Gastrocnemius medialis (tissue), 4 donors: ENCODE measurements around the gene FNTB. TPM values are rescaled to one million over a fixed set of nuclear protein-coding genes. Genes with fewer than 3 reads are reported as not detected.

Experiments
- ATAC-seq, 2 donors: fragments of 150-250 bp; one replicate each; pipeline ENCODE4 v1.9.1; 2016
- DNase-seq, 2 donors: peaks; one replicate each; pipeline ENCODE4 v3.0.0-alpha.2; 2019
- H3K27ac ChIP-seq, 4 donors: fragments of 200-600 bp; sonication (generic); 1 replicate in 1 of 4; 2 replicates in 3 of 4; pipeline ENCODE4 v1.5.1; 2016 to 2018; ENCODE audit warnings: mild to moderate bottlenecking in 2 of 4, moderate library complexity in 1 of 4
- H3K27me3 ChIP-seq, 3 donors: fragments of 200-600 bp; sonication (generic) in 2 of 3; 1 replicate in 1 of 3; 2 replicates in 2 of 3; pipeline versions ENCODE4 v1.5.1 to v1.6.0; 2016 to 2019; ENCODE audit warnings: mild to moderate bottlenecking in 1 of 3, moderate library complexity in 1 of 3
- H3K36me3 ChIP-seq, 2 donors: fragments of 200-600 bp; sonication (generic) in 1 of 2; one replicate each; pipeline ENCODE4 v1.5.1; 2017 to 2018
- H3K4me1 ChIP-seq, 2 donors: fragments of 200-600 bp; sonication (generic) in 1 of 2; one replicate each; pipeline ENCODE4 v1.5.1; 2016 to 2017; ENCODE audit warnings: mild to moderate bottlenecking in 2 of 2
- H3K4me3 ChIP-seq, 4 donors: fragments of 200-600 bp; sonication (generic) in 3 of 4; 1 replicate in 1 of 4; 2 replicates in 3 of 4; pipeline ENCODE4 v1.5.1; 2016 to 2019; ENCODE audit warnings: mild to moderate bottlenecking in 2 of 4
- H3K9me3 ChIP-seq, 3 donors: fragments of 200-600 bp; sonication (generic) in 2 of 3; 1 replicate in 1 of 3; 2 replicates in 2 of 3; pipeline ENCODE4 v1.5.1; 2016 to 2019
- POLR2A ChIP-seq, 2 donors: fragments of 450-650 bp; IDR thresholded peaks; one replicate each; pipeline ENCODE4 v1.6.1; 2017; ENCODE audit warnings: antibody characterized with exemption in 2 of 2, mild to moderate bottlenecking in 2 of 2, moderate library complexity in 2 of 2
- in situ Hi-C, 4 donors: fragments of 200-750 bp; cut with MboI; loops; one replicate each; pipeline versions ENCODE4 v1.15.0 to v1.8.0; 2017; ENCODE audit warnings: low sequenced_read_pairs in 4 of 4
- intact Hi-C: fragments of 100-400 bp; cut with DNase I; formaldehyde crosslinking; loops from one replicate; pipeline ENCODE4 v1.15.1; 2023; ENCODE audit warnings: low total_unique reads
- total RNA-seq, 4 donors: library from RNA; depleted of rRNA; stranded (reverse); fragments of >200 nt; gene quantifications; one replicate each; pipeline versions ENCODE4 v1.1.0 to v1.2.3, GENCODE V29; 2016
- TF ChIP-seq, protein P1 (sequence below), 5 experiments: fragments of 450-650 bp in 3 of 5; fragments of 200-600 bp in 2 of 5; sonication (generic) in 2 of 5; IDR thresholded peaks in 4 of 5; conservative IDR thresholded peaks in 1 of 5; 1 replicate in 4 of 5; 2 replicates in 1 of 5; pipeline ENCODE4 v1.5.1; 2016 to 2019; ENCODE audit warnings: antibody characterized with exemption in 5 of 5, mild to moderate bottlenecking in 3 of 5, moderate library complexity in 3 of 5

FNTB gene
- total RNA-seq, 4 donors from 2014 or later = 6.1 to 40.6 (median 18.0) TPM

DNA sequence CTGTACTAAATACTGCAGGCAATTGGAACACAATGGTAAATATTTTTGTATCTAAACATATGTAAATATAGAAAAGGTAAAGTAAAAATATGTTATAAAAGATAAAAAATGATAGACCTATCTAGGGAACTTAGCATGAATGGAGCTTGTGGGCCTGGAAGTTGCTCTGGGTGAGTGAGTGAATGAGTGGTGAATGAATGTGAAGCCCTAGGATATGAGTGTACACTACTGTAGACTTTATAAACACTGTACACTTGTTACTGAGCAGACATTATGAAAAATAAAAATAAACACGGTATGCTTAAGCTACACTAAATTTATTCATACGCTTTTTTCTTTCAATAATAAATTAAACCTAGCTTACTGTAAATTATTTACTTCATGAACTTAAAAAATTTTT lies 7.8 kb downstream of the FNTB start:
- no peak overlapping the region for H3K27ac ChIP-seq
- no peaks in the 10 kb centered on the region for H3K27me3 ChIP-seq
- peaks cover 5 to 10% of the 10 kb centered on the region in 2 donors for H3K4me1 ChIP-seq
- TF ChIP-seq, protein P1, sequence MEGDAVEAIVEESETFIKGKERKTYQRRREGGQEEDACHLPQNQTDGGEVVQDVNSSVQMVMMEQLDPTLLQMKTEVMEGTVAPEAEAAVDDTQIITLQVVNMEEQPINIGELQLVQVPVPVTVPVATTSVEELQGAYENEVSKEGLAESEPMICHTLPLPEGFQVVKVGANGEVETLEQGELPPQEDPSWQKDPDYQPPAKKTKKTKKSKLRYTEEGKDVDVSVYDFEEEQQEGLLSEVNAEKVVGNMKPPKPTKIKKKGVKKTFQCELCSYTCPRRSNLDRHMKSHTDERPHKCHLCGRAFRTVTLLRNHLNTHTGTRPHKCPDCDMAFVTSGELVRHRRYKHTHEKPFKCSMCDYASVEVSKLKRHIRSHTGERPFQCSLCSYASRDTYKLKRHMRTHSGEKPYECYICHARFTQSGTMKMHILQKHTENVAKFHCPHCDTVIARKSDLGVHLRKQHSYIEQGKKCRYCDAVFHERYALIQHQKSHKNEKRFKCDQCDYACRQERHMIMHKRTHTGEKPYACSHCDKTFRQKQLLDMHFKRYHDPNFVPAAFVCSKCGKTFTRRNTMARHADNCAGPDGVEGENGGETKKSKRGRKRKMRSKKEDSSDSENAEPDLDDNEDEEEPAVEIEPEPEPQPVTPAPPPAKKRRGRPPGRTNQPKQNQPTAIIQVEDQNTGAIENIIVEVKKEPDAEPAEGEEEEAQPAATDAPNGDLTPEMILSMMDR (IDR thresholded peaks at IDR 0.05 in 4 of 5, conservative IDR thresholded peaks at IDR 0.05 in 1 of 5) = no peak
- TF ChIP-seq POLR2A (IDR thresholded peaks at IDR 0.05) = no peak
- H3K4me3 ChIP-seq = no peak overlapping the region
- no peaks in the 10 kb centered on the region for H3K36me3 ChIP-seq
- H3K9me3 ChIP-seq = no peaks in the 10 kb centered on the region
- ATAC-seq = no peak
- in situ Hi-C loops (loop anchor here in 2 of 4 donors (25.0 kb wide), 2 partner anchors 368 to 843 kb away; no protein-coding TSS in a partner anchor), intact Hi-C loops (no loop called here)
- DNase-seq = no peak

DNA sequence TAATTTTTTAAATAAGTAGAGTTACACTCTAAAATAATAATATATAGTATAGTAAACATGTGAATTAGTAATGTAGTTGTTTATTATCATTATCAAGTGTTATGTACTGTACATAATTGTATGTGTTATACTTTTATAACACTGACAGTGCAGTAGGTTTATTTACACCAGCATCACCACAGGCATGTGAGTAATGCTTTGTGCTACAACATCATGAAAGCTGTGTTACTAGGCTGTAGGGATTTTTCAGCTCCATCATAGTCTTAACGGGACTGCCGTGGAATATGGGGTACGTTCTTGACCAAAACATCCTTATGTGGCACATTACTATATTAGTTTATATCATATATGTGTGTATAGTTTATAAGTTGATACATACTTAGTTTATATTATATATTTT lies 8.6 kb downstream of the FNTB start:
- peaks cover 5 to 7% of the 10 kb centered on the region in 2 donors for H3K4me1 ChIP-seq
- H3K27ac ChIP-seq = no peak overlapping the region
- intact Hi-C loops = no loop called here
- H3K27me3 ChIP-seq = no peaks in the 10 kb centered on the region
- no peak for ATAC-seq
- no peak overlapping the region for H3K4me3 ChIP-seq
- in situ Hi-C loops = loop anchor here in 2 of 4 donors (25.0 kb wide), 2 partner anchors 367 to 842 kb away; no protein-coding TSS in a partner anchor
- DNase-seq = no peak
- TF ChIP-seq POLR2A (IDR thresholded peaks at IDR 0.05) = no peak
- TF ChIP-seq, protein P1 (IDR thresholded peaks at IDR 0.05 in 4 of 5, conservative IDR thresholded peaks at IDR 0.05 in 1 of 5) = no peak
- no peaks in the 10 kb centered on the region for H3K9me3 ChIP-seq
- no peaks in the 10 kb centered on the region for H3K36me3 ChIP-seq

DNA sequence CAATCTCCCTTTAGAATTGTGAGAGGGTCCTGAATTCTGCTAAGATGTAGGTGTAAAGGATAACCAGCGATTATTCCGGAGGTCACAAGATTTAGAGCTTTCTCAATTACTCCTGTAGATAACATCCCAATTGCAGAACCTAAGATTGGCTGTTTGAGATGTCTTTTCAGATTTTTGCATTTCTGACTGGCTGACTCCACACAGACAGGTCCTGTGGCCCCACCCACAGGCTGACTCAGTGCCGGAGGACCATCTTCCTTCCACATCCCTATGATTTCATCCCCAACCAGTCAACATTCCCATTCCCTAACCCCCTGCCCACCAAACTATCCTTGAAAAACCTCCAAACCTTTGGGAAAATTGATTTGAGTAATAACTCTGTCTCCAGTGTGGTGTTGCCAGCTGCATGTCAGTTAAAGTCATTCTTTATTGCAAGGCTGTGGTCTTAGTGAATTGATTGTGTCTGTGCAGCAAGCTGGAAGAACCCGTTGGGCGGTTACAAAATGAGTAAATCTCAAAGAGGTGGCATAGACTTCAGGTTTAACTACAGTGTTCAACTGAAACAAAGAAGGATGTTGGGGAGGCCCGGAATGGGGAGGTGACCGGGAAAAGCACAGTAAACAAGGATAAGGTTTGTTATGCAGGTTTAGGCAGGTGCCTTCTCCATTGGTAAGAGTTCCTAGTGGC lies 10.6 kb downstream of the FNTB start:
- no peaks in the 10 kb centered on the region for H3K36me3 ChIP-seq
- H3K27ac ChIP-seq = no peak overlapping the region
- ATAC-seq (no peak), DNase-seq (no peak)
- H3K27me3 ChIP-seq = no peaks in the 10 kb centered on the region
- no peaks in the 10 kb centered on the region for H3K9me3 ChIP-seq
- in situ Hi-C loops (loop anchor here in 2 of 4 donors (25.0 kb wide), 2 partner anchors 365 to 840 kb away; no protein-coding TSS in a partner anchor), intact Hi-C loops (no loop called here)
- H3K4me1 ChIP-seq = peaks cover 5 to 7% of the 10 kb centered on the region in 2 donors
- no peak for TF ChIP-seq POLR2A (IDR thresholded peaks at IDR 0.05)
- TF ChIP-seq, protein P1 (IDR thresholded peaks at IDR 0.05 in 4 of 5, conservative IDR thresholded peaks at IDR 0.05 in 1 of 5) = no peak
- H3K4me3 ChIP-seq = no peak overlapping the region

DNA sequence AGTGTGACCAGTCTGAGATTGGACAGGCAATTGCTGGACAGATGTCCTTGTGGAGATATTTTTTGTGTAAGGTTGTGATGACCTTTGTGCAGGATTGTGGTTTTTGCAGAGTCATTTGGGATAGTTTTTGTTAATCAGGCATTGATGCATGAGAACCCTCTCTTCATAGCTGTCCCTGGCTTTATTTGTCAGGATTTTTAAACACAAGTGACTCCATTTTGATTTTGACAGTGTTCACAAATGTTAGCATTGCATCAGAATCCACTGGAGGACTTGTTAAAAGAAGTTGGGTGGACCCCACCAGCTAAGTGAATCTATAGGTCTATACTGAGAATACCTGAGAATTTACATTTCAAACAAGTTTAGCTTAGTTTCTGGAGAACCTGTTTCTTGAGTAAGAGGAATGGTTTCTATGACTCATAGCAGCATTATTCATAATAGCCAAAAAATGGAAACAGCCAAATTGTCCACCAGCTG lies 11.8 kb downstream of the FNTB start:
- intact Hi-C loops = no loop called here
- H3K36me3 ChIP-seq = no peaks in the 10 kb centered on the region

More for the DNA sequence above, 11.8 kb downstream of the FNTB start:
- Histone ChIP-seq H3K4me1 (peaks cover 5 to 7% of the 10 kb centered on the region in 2 donors), H3K27me3 (no peaks in the 10 kb centered on the region), H3K27ac (no peak overlapping the region), H3K9me3 (no peaks in the 10 kb centered on the region), H3K4me3 (no peak overlapping the region)
- ATAC-seq (no peak), DNase-seq (no peak)
- in situ Hi-C loops = loop anchor here in 2 of 4 donors (25.0 kb wide), 2 partner anchors 364 to 839 kb away; no protein-coding TSS in a partner anchor
- TF ChIP-seq, protein P1 (IDR thresholded peaks at IDR 0.05 in 4 of 5, conservative IDR thresholded peaks at IDR 0.05 in 1 of 5) = no peak
- no peak for TF ChIP-seq POLR2A (IDR thresholded peaks at IDR 0.05)
